K562 (cell line): ENCODE results near the gene DCAF10.

Source experiments
- POLR2A ChIP-seq: fragments of 450-650 bp; conservative IDR thresholded peaks from 2 replicates; pipeline ENCODE4 v1.6.1; 2016
- RFX5 ChIP-seq: IDR thresholded peaks from 2 replicates; pipeline ENCODE4 v1.6.1; 2011; ENCODE audit warnings: low read depth, mild to moderate bottlenecking, improper control_type of control experiment, low read length
- TF ChIP-seq, protein P1 (sequence below): fragments of 450-650 bp; IDR thresholded peaks from 2 replicates; pipeline ENCODE4 v1.6.1; 2016; ENCODE audit warnings: borderline replicate concordance

- TF ChIP-seq, protein P1, sequence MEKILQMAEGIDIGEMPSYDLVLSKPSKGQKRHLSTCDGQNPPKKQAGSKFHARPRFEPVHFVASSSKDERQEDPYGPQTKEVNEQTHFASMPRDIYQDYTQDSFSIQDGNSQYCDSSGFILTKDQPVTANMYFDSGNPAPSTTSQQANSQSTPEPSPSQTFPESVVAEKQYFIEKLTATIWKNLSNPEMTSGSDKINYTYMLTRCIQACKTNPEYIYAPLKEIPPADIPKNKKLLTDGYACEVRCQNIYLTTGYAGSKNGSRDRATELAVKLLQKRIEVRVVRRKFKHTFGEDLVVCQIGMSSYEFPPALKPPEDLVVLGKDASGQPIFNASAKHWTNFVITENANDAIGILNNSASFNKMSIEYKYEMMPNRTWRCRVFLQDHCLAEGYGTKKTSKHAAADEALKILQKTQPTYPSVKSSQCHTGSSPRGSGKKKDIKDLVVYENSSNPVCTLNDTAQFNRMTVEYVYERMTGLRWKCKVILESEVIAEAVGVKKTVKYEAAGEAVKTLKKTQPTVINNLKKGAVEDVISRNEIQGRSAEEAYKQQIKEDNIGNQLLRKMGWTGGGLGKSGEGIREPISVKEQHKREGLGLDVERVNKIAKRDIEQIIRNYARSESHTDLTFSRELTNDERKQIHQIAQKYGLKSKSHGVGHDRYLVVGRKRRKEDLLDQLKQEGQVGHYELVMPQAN: peak; percentile 91
- peak; percentile 98 for TF ChIP-seq POLR2A
- TF ChIP-seq RFX5: no peak
These were observed 15.7 kb upstream of the DCAF10 start, which contains the start of gene EXOSC3 for GRCh38 chr9:37784616-37785483.
